IMR-90 (cell line): ENCODE data around the gene KCNS1. TPM values are rescaled to one million over a fixed set of nuclear protein-coding genes. Genes with fewer than 3 reads are reported as not detected.

Experiments used
- ATAC-seq: fragments of 200-7000 bp; cut with Tn5 transposase; 2 replicates; pipeline ENCODE4 v1.9.1; 2020; ENCODE audit warnings: low read depth, mild to moderate bottlenecking, moderate library complexity
- BruUV-seq: library from RNA; stranded (reverse); fragments of 400-500 nt; replicated peaks from 2 replicates; lab custom pipeline; 2021; lab: Mats Ljungman, UMichigan
- CTCF ChIA-PET: fragments of 300-600 bp; formaldehyde crosslinking; extraction: SDS; loops from one replicate; lab custom pipeline; 2021; ENCODE audit warnings: antibody characterized with exemption; lab: Yijun Ruan, JAX
- POLR2A ChIA-PET: fragments of 300-600 bp; sonication (Branson Sonifier 250); formaldehyde crosslinking; loops from one replicate; lab custom pipeline; 2022; ENCODE audit warnings: antibody characterized with exemption; ENCODE audit not compliant: unreplicated experiment; lab: Charles Lee
- DNase-seq: peaks from one replicate; pipeline ENCODE4 v3.0.0; 2013
- H2AFZ ChIP-seq: replicated peaks from 2 replicates; pipeline ENCODE3; 2013; ENCODE audit warnings: low read length, mild to moderate bottlenecking; ENCODE audit not compliant: poor library complexity
- H2AK5ac ChIP-seq: 2 replicates; pipeline ENCODE4 v1.6.1; 2013; ENCODE audit warnings: low read depth, low read length, inconsistent platforms
- H2AK9ac ChIP-seq: replicated peaks from 2 replicates; pipeline ENCODE3; 2013; ENCODE audit warnings: mild to moderate bottlenecking, low read depth, low read length, moderate library complexity; ENCODE audit not compliant: poor library complexity
- H2BK120ac ChIP-seq: 2 replicates; pipeline ENCODE4 v1.6.1; 2013; ENCODE audit warnings: low read depth, low read length, inconsistent platforms
- H2BK15ac ChIP-seq: 3 replicates; pipeline ENCODE4 v1.6.1; 2013; ENCODE audit warnings: low read depth, low read length, inconsistent platforms
- H2BK20ac ChIP-seq: 2 replicates; pipeline ENCODE4 v1.6.1; 2013; ENCODE audit warnings: low read depth, mild to moderate bottlenecking, inconsistent platforms, low read length, moderate library complexity
- H2BK5ac ChIP-seq: 2 replicates; pipeline ENCODE4 v1.6.1; 2013; ENCODE audit warnings: mild to moderate bottlenecking, low read depth, low read length, inconsistent platforms; ENCODE audit not compliant: poor library complexity, severe bottlenecking
- H3K14ac ChIP-seq: replicated peaks from 2 replicates; pipeline ENCODE4 v1.6.1; 2013; ENCODE audit warnings: low read depth, low read length, inconsistent platforms
- H3K18ac ChIP-seq: 2 replicates; pipeline ENCODE4 v1.6.1; 2013; ENCODE audit warnings: low read depth, low read length, control low read depth
- H3K23ac ChIP-seq: 2 replicates; pipeline ENCODE4 v1.6.1; 2013; ENCODE audit warnings: low read depth, low read length, inconsistent platforms
- H3K27ac ChIP-seq: 2 replicates; pipeline ENCODE4 v1.5.1; 2013; ENCODE audit warnings: mild to moderate bottlenecking, control low read depth, low read length; ENCODE audit not compliant: insufficient read depth
- H3K27me3 ChIP-seq: 2 replicates; pipeline ENCODE4 v1.6.1; 2013; ENCODE audit warnings: low read length; ENCODE audit not compliant: control insufficient read depth, insufficient read depth
- H3K36me3 ChIP-seq: 2 replicates; pipeline ENCODE4 v1.6.1; 2013; ENCODE audit warnings: low read length, mixed read lengths; ENCODE audit not compliant: control insufficient read depth, insufficient read depth
- H3K4ac ChIP-seq: 2 replicates; pipeline ENCODE4 v1.6.1; 2013; ENCODE audit warnings: low read depth, low read length, inconsistent platforms
- H3K4me1 ChIP-seq: 2 replicates; pipeline ENCODE4 v1.6.1; 2013; ENCODE audit warnings: low read length, mixed read lengths; ENCODE audit not compliant: control insufficient read depth, insufficient read depth
- H3K4me2 ChIP-seq: 2 replicates; pipeline ENCODE4 v1.6.1; 2013; ENCODE audit warnings: low read depth, mild to moderate bottlenecking, control low read depth, low read length, moderate library complexity
- H3K4me3 ChIP-seq: 2 replicates; pipeline ENCODE4 v1.5.1; 2013; ENCODE audit warnings: low read depth, mild to moderate bottlenecking, control low read depth, low read length, moderate library complexity; ENCODE audit not compliant: insufficient read depth
- H3K56ac ChIP-seq: 2 replicates; pipeline ENCODE4 v1.6.1; 2013; ENCODE audit warnings: low read length, inconsistent platforms; ENCODE audit not compliant: insufficient read depth; ENCODE audit errors: extremely low read depth
- H3K79me1 ChIP-seq, 2 experiments: 2 replicates each; pipeline ENCODE4 v1.6.1; 2013; ENCODE audit warnings: low read length in 2 of 2, inconsistent platforms in 1 of 2, low read depth in 1 of 2
- H3K9ac ChIP-seq: 2 replicates; pipeline ENCODE4 v1.6.1; 2013; ENCODE audit warnings: low read depth, low read length, control low read depth
- H3K9me1 ChIP-seq: 2 replicates; pipeline ENCODE4 v1.6.1; 2013; ENCODE audit warnings: low read length, inconsistent platforms; ENCODE audit not compliant: insufficient read depth
- H3K9me3 ChIP-seq: 2 replicates; pipeline ENCODE4 v1.6.1; 2013; ENCODE audit warnings: low read length; ENCODE audit not compliant: control insufficient read depth, insufficient read depth
- H4K20me1 ChIP-seq: 2 replicates; pipeline ENCODE4 v1.6.1; 2013; ENCODE audit warnings: low read length, inconsistent platforms; ENCODE audit not compliant: insufficient read depth
- H4K5ac ChIP-seq: 2 replicates; pipeline ENCODE4 v1.6.1; 2013; ENCODE audit warnings: mild to moderate bottlenecking, low read depth, low read length, control low read depth
- H4K8ac ChIP-seq, 2 experiments: 2 replicates each; pipeline ENCODE4 v1.6.1; 2013; ENCODE audit warnings: low read depth in 2 of 2, low read length in 2 of 2, control low read depth in 1 of 2, inconsistent platforms in 1 of 2
- H4K91ac ChIP-seq: 2 replicates; pipeline ENCODE4 v1.6.1; 2013; ENCODE audit warnings: low read depth, low read length, inconsistent platforms; ENCODE audit not compliant: insufficient read depth
- CHD1 ChIP-seq: IDR thresholded peaks from 2 replicates; pipeline ENCODE4 v1.6.1; 2012; ENCODE audit warnings: low read depth, low read length, improper control_type of control experiment
- CTCF ChIP-seq: conservative IDR thresholded peaks from 2 replicates; pipeline ENCODE4 v1.5.1; 2012; ENCODE audit warnings: mild to moderate bottlenecking, low read depth, low read length, improper control_type of control experiment
- ELK1 ChIP-seq: fragments of 150-350 bp; IDR thresholded peaks from 2 replicates; pipeline ENCODE4 v1.6.1; 2016; ENCODE audit warnings: low read depth, mild to moderate bottlenecking, low read length, moderate library complexity, borderline replicate concordance
- FOS ChIP-seq: fragments of 150-350 bp; IDR thresholded peaks from 2 replicates; pipeline ENCODE4 v1.6.1; 2016; ENCODE audit warnings: low read depth, low read length
- MAFK ChIP-seq: IDR thresholded peaks from 2 replicates; pipeline ENCODE4 v1.6.1; 2012; ENCODE audit warnings: low read depth, low read length, improper control_type of control experiment
- MAZ ChIP-seq: IDR thresholded peaks from 2 replicates; pipeline ENCODE4 v1.6.1; 2012; ENCODE audit warnings: low read depth, mild to moderate bottlenecking, low read length, improper control_type of control experiment, moderate library complexity, borderline replicate concordance
- MXI1 ChIP-seq: IDR thresholded peaks from 2 replicates; pipeline ENCODE4 v1.6.1; 2012; ENCODE audit warnings: low read depth, mild to moderate bottlenecking, low read length, moderate library complexity, borderline replicate concordance
- RCOR1 ChIP-seq: IDR thresholded peaks from 2 replicates; pipeline ENCODE4 v1.6.1; 2012; ENCODE audit warnings: mild to moderate bottlenecking, low read length, improper control_type of control experiment; ENCODE audit not compliant: insufficient replicate concordance
- RFX5 ChIP-seq: IDR thresholded peaks from 2 replicates; pipeline ENCODE4 v1.8.0; 2012; ENCODE audit warnings: low read depth, mild to moderate bottlenecking, low read length, moderate library complexity
- SMC3 ChIP-seq: fragments of 150-350 bp; IDR thresholded peaks from 2 replicates; pipeline ENCODE4 v1.6.1; 2016; ENCODE audit warnings: low read depth, mild to moderate bottlenecking, antibody characterized with exemption, low read length, moderate library complexity
- USF2 ChIP-seq: fragments of 150-350 bp; IDR thresholded peaks from 2 replicates; pipeline ENCODE4 v1.6.1; 2017; ENCODE audit warnings: mild to moderate bottlenecking, antibody characterized with exemption, low read length, low read depth
- WGBS, 2 experiments: methylation state at CpG; one replicate each; pipeline versions ENCODE4 v1.1.5 to v1.1.7; 2013; ENCODE audit warnings: missing lambda C conversion rate in 2 of 2; ENCODE audit not compliant: insufficient read length in 1 of 2; ENCODE audit errors: extremely low coverage in 2 of 2; 5-methylcytosine and 5-hydroxymethylcytosine counted together
- dilution Hi-C: fragments of 300-500 bp; cut with HindIII; formaldehyde crosslinking; loops from one replicate; pipeline ENCODE4 v1.14.3; 2018; ENCODE audit warnings: low sequenced_read_pairs; ENCODE audit not compliant: unreplicated experiment
- in situ Hi-C: fragments of 300-500 bp; cut with MboI; formaldehyde crosslinking; loops from 3 replicates; pipeline ENCODE4 v1.14.3; 2019; ENCODE audit warnings: low sequenced_read_pairs, inconsistent platforms, mixed read lengths
- intact Hi-C: fragments of 100-400 bp; cut with micrococcal nuclease; formaldehyde crosslinking; loops from 2 replicates; pipeline ENCODE4 v1.10.0; 2022
- polyA plus RNA-seq, 3 experiments: library from polyadenylated mRNA; depleted of rRNA; stranded (reverse); fragments of >200 nt; gene quantifications; 2 replicates each; pipeline ENCODE4 v1.2.3, GENCODE V29; 2012; ENCODE audit warnings: low replicate concordance in 1 of 3
- total RNA-seq: library from RNA; depleted of rRNA; stranded (reverse); fragments of >200 nt; gene quantifications from 2 replicates; pipeline ENCODE4 v1.2.3, GENCODE V29; 2012

KCNS1 gene
- total and polyA plus RNA-seq, 2 of the 4 experiments (the other 2 are of a cell fraction), result 0.54 to 0.62 TPM

- TF ChIP-seq ELK1, result no peak
Measured at GRCh38 chr20:45044084-45044573, 56.8 kb downstream of the KCNS1 start (continued).

GRCh38 chr20:45042978-45043377 lies 57.9 kb downstream of the KCNS1 start:
- Histone ChIP-seq H4K20me1 (no peaks in the 10 kb centered on the region), H3K4me3 (no peak overlapping the region), H3K9me1 (no peaks in the 10 kb centered on the region), H3K4me1 (peaks cover 11% of the 10 kb centered on the region), H3K18ac (no peak overlapping the region), H2BK20ac (no peak overlapping the region), H3K79me1 (peaks cover 7 to 20% of the 10 kb centered on the region in 2 experiments), H2AK9ac (no peak overlapping the region), H3K9ac (no peak overlapping the region), H3K27ac (no peak overlapping the region), H2BK15ac (no peak overlapping the region), H3K4ac (no peak overlapping the region), H3K4me2 (no peak overlapping the region), H3K9me3 (no peaks in the 10 kb centered on the region), H3K36me3 (no peaks in the 10 kb centered on the region), H2BK5ac (no peak overlapping the region), H2BK120ac (no peak overlapping the region), H3K56ac (no peak overlapping the region), H2AK5ac (no peak overlapping the region), H4K91ac (no peak overlapping the region), H4K8ac (no peak overlapping the region), H4K5ac (no peak overlapping the region; the same call in 1 of the 2 replicates), H3K27me3 (no peaks in the 10 kb centered on the region), H3K23ac (no peak overlapping the region), H3K14ac (no peak overlapping the region), H2AFZ (no peak overlapping the region)
- CTCF ChIA-PET, result interaction anchor here (1.0 to 2.9 kb wide), 8 partner anchors 53 to 427 kb away, joined by 3 to 40 read pairs (median 7); partner anchors contain the start of genes KCNS1 and WFDC2
- dilution Hi-C loops, result no loop called here
- in situ Hi-C loops, result loop anchor here (25.0 kb wide), 1 partner anchor 744 kb away; the partner anchor contains the start of genes DNTTIP1 and WFDC3
- ATAC-seq, result no peak
- intact Hi-C loops, result no loop called here
- no CpG with 5 or more reads among the region's 1 CpG for WGBS, 2 experiments
- no TSS peak for BruUV-seq
- POLR2A ChIA-PET, result no interaction called here
- DNase-seq, result no peak
- TF ChIP-seq MAFK (no peak), CHD1 (no peak), USF2 (no peak), ELK1 (no peak), RCOR1 (no peak), MXI1 (no peak), MAZ (no peak), CTCF (no peak), FOS (no peak), RFX5 (no peak), SMC3 (no peak)
